GM06990 (cell line): ENCODE measurements around the gene TANGO2.

Experiments
- DNase-seq: peaks from one replicate; pipeline ENCODE4 v3.0.0-alpha.2; 2011; ENCODE audit not compliant: insufficient read length; ENCODE audit errors: extremely low read depth
- H3K27me3 ChIP-seq: replicated peaks from 2 replicates; pipeline ENCODE4 v1.6.0; 2011; ENCODE audit warnings: low read length; ENCODE audit not compliant: control insufficient read depth, insufficient read depth
- H3K36me3 ChIP-seq: 2 replicates; pipeline ENCODE4 v1.5.1; 2011; ENCODE audit warnings: low read length; ENCODE audit not compliant: control insufficient read depth, insufficient read depth
- H3K4me3 ChIP-seq: replicated peaks from 2 replicates; pipeline ENCODE4 v1.5.1; 2011; ENCODE audit warnings: low read depth, mild to moderate bottlenecking, control low read depth, low read length
- TF ChIP-seq, protein P1 (sequence below): IDR thresholded peaks from 2 replicates; pipeline ENCODE4 v1.5.1; 2011; ENCODE audit warnings: low read length, control low read depth, mild to moderate bottlenecking, inconsistent platforms; ENCODE audit not compliant: insufficient read depth, poor library complexity, severe bottlenecking

TANGO2 gene

DNA sequence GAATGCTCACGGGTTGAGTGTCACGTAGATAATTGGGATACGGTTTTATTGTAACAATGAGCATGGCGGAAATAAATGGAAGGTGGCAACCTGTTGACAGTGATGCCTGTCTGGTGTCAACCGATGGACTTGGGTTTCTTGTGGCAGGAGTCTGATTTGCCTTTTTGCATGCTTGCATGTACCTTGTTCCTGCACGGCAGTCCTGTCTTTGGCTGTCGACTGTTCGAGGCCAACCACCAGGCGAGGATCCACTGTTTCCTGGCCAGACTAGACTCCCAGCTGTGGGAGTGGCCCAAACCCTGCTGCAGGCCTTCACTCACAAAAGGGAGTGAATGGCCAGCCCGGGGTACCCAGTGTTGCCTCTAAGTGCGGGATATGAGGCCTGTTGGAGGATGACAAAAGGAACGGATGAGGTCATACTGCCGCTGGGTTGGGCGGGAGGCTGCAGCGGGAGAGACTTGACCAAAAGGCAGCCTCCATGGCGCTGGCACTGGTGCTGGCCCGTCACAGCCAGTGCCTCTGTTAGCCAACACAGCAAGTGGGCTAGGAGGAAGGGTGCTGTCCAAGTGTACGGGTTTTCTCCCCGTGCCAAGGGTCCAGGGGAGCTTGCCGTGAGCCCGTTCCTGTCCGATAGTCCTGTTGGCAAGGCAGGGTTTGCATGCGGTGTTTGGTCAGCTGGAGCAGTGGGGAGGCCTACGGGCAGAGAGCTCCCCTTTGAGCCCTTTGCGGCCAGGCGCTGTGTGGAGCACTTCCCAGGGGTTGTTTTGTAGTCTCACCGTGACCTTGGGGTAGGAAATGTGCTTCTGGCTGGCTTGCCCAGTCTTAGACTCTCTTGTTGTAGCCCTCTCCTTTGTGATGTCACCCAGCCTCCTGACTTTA, 60.1 kb downstream of the TANGO2 start:
- Histone ChIP-seq H3K36me3 (peaks cover 1% of the 10 kb centered on the region; the same call in 1 of the 2 replicates), H3K27me3 (no peaks in the 10 kb centered on the region), H3K4me3 (peak overlapping the region; percentile 94)
- peak; percentile 26 for DNase-seq
- TF ChIP-seq, protein P1, sequence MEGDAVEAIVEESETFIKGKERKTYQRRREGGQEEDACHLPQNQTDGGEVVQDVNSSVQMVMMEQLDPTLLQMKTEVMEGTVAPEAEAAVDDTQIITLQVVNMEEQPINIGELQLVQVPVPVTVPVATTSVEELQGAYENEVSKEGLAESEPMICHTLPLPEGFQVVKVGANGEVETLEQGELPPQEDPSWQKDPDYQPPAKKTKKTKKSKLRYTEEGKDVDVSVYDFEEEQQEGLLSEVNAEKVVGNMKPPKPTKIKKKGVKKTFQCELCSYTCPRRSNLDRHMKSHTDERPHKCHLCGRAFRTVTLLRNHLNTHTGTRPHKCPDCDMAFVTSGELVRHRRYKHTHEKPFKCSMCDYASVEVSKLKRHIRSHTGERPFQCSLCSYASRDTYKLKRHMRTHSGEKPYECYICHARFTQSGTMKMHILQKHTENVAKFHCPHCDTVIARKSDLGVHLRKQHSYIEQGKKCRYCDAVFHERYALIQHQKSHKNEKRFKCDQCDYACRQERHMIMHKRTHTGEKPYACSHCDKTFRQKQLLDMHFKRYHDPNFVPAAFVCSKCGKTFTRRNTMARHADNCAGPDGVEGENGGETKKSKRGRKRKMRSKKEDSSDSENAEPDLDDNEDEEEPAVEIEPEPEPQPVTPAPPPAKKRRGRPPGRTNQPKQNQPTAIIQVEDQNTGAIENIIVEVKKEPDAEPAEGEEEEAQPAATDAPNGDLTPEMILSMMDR = no peak

DNA sequence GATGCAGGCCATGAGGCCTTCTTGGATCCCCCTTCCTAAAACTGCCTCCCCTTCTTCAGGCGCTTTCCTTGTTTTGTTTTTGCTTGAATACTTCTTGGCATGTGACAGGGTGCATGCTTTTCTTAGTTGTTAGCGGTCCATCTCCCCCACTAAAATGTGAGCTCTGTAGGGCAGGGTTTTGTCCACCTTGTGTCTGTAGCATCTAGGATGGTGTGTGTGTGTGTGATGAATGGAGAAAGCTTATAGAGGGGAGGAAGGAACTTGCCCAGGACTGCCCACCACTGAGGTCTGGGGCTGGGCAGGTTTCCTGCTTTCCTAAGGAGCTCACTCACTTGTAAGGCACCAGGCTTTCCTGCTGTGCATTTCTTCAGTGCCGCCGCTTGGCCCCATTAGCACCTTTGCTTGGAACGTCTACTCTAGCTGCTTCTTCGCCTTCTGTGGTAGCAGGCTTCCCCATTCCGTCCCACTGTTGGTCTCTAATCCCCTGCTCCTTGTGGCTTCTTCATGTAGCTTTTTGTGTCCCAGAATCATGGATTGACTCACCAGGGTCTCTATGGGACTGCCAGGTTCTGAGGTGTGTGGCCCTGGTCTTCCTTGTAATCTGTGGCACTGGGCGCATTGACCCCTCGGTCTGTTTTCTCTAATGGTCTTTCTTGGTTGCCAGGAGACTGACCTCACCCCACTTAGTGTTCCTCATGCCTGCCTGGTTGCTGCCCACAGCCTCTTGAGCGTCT, 62.4 kb downstream of the TANGO2 start:
- H3K27me3 ChIP-seq = no peaks in the 10 kb centered on the region
- H3K4me3 ChIP-seq = no peak overlapping the region
- no peak for DNase-seq
- peaks cover 18% of the 10 kb centered on the region for H3K36me3 ChIP-seq
- TF ChIP-seq, protein P1 = no peak

DNA sequence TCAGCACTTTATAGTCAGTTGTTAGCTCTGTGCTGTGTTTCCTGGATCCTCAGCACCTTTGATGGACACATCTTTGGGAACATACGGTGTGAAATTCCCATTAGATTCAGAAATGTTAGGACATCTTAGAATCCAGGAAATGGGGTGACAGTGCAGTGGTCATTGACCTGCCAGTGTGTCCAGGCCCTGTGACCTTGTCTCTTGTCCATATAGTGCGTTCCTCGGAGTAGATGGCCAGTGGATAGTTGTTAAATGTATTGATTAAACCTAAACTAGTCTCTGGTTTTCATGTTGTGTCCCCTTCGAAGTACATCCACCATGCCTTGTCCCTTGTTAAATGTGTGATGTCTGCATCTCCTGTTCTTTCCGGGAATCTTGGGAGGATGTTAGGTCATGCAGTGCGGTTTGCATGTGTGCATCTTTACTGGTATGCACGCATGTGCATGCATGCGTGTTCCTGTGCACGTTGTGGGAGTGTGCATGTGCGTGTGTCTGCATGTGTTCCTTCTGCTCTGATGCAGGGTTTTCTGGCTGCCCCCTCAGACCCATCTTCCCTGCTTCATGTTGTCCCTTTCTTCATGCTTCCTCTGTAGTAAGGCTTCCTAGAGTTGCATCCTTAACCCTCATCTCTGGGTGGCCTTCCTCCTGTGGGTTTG, 63.1 kb downstream of the TANGO2 start:
- H3K27me3 ChIP-seq = no peaks in the 10 kb centered on the region
- no peak for DNase-seq
- peaks cover 20% of the 10 kb centered on the region for H3K36me3 ChIP-seq
- no peak overlapping the region for H3K4me3 ChIP-seq
- TF ChIP-seq, protein P1 = no peak

DNA sequence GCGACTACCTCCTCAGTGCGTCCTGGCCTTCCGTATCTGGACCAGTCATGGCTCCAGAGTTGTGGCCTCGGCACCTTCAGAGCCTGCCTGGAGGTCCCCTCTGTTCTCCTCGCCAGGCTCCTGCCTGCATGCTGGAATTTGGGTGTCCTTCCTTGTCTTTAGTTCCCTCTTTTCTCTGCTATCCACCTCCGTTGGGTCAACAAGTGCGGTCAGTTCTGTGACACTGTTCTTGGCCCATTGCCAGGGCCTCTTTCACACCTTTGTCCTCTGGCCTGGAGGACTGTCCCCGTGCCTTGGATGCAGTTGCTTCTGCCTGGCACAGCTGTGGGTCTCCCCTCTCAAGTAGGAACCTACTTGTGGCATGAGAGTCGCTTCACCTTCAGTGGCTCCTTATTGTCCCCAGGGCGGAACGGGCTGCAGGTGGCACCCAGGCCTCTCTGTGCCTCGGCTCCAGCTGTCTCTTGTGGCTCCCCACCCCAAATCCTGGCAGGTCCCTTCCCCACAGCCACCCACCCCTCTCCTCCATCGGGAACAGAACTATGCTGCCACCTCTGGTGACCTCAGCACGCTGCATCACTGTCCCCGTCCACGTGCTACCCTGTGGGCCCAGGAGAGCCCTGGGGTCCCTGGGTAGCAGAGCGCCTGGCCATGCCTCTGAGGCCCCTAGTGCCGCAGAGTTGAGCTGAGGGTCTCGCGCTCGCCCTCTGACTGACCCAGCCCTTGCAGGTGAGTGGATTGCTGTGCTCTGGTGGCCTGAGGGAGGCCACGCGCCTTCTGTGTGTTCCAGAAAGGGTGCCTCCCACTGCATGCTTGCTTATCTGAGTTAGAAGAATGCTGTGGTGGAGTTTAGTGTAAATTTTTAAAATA, 63.9 kb downstream of the TANGO2 start:
- Histone ChIP-seq H3K4me3 (no peak overlapping the region), H3K27me3 (no peaks in the 10 kb centered on the region), H3K36me3 (peaks cover 25% of the 10 kb centered on the region)
- no peak for DNase-seq
- TF ChIP-seq, protein P1 = peak; percentile 50

DNA sequence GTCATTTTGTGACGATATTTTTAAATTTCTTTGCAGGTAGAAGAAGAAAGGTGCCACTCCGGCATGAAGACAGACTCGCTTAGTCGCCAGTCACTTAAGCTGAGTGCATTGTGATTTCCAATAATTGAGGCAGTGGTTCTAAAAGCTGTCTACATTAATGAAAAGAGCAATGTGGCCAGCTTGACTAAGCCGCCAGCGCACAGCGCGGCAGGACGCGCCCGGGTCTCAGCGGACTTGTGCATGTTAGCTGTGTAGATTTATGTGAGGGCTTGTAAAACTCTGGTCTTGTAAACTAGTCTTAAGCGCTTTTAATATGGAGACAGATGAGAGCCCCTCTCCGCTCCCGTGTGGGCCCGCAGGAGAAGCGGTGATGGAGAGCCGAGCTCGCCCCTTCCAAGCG, 64.7 kb downstream of the TANGO2 start:
- TF ChIP-seq, protein P1 = no peak
- H3K4me3 ChIP-seq = no peak overlapping the region
- peaks cover 31% of the 10 kb centered on the region for H3K36me3 ChIP-seq
- no peaks in the 10 kb centered on the region for H3K27me3 ChIP-seq
- DNase-seq = no peak
